ENCODE results near the gene TDRD3.

Gene TDRD3

DNA sequence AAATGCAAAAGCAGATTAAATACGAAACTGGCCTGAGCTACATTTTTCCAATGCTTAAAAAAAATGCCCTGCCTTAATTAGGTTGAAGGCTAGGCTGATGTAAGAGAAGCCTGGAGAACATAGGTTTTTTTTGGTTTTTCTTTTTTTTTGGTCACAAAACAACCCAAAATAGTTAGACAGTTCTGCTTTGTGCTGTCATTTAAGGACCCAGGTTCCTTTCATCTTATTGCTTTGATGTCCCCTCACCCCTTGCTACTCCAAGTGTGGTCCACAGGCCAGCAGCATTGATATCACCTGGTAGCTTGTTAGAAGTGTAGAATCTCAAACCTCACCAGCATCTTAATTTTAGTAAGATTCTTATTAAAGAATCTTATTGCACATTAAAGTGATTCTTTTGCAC lies 14.4 kb downstream of the TDRD3 start:
- no peak overlapping the region for H3K4me2 ChIP-seq (ENCODE audit: insufficient read depth, low read length)
- H4K20me1 ChIP-seq (ENCODE audit: insufficient read depth, low read length) = peaks cover 12% of the 10 kb centered on the region; the same call in 1 of the 2 replicates
- TF ChIP-seq CTCF (IDR thresholded peaks at IDR 0.05; ENCODE audit: borderline replicate concordance, extremely low read depth, low read length, poor library complexity, severe bottlenecking) = no peak
- no peak for TF ChIP-seq EZH2 (IDR thresholded peaks at IDR 0.05; ENCODE audit: borderline replicate concordance, low read depth, low read length, severe bottlenecking)
- no peak overlapping the region for H3K9ac ChIP-seq (ENCODE audit: low read depth, low read length)
- no peaks in the 10 kb centered on the region for H3K27me3 ChIP-seq (ENCODE audit: insufficient read depth, low read length, poor library complexity)
- no peak overlapping the region for H3K4me3 ChIP-seq (ENCODE audit: low read depth in 1 of 2, low read length in 2 of 2)
- H2AFZ ChIP-seq (ENCODE audit: low read depth, low read length) = no peak overlapping the region
- H3K36me3 ChIP-seq (ENCODE audit: insufficient read depth, low read length) = peaks cover 4% of the 10 kb centered on the region; the same call in 1 of the 2 replicates
- peaks cover 2% of the 10 kb centered on the region for H3K9me3 ChIP-seq (ENCODE audit: insufficient read depth, low read length, severe bottlenecking)
- no peak overlapping the region for H3K27ac ChIP-seq (ENCODE audit: low read length)
- no peak for DNase-seq
- 0 out of 2 replicates have a peak, but pooled peaks cover 9% of the 10 kb centered on the region for H3K4me1 ChIP-seq (ENCODE audit: insufficient read depth, low read length)
- H3K79me2 ChIP-seq (ENCODE audit: insufficient read depth, low read length) = peaks cover 61% of the 10 kb centered on the region
- ATAC-seq (ENCODE audit: insufficient read depth, low read depth) = peak; percentile 60; the same call in 2 of the 3 replicates

GRCh38 chr13:60411983-60412382 lies 15.0 kb downstream of the TDRD3 start:
- no peaks in the 10 kb centered on the region for H3K27me3 ChIP-seq (ENCODE audit: insufficient read depth, low read length, poor library complexity)
- DNase-seq (no peak), ATAC-seq (ENCODE audit: insufficient read depth, low read depth) (peak; percentile 14; the same call in 1 of the 3 replicates)
- peaks cover 4% of the 10 kb centered on the region; the same call in 1 of the 2 replicates for H3K36me3 ChIP-seq (ENCODE audit: insufficient read depth, low read length)
- peaks cover 1% of the 10 kb centered on the region for H3K9me3 ChIP-seq (ENCODE audit: insufficient read depth, low read length, severe bottlenecking)
- 0 out of 2 replicates have a peak, but pooled peaks cover 9% of the 10 kb centered on the region for H3K4me1 ChIP-seq (ENCODE audit: insufficient read depth, low read length)
- H3K9ac ChIP-seq (ENCODE audit: low read depth, low read length) = no peak overlapping the region
- H3K79me2 ChIP-seq (ENCODE audit: insufficient read depth, low read length) = peaks cover 60% of the 10 kb centered on the region
- no peak overlapping the region for H3K27ac ChIP-seq (ENCODE audit: low read length)
- no peak overlapping the region for H3K4me3 ChIP-seq (ENCODE audit: low read depth in 1 of 2, low read length in 2 of 2)
- H4K20me1 ChIP-seq (ENCODE audit: insufficient read depth, low read length) = peaks cover 12% of the 10 kb centered on the region; the same call in 1 of the 2 replicates
- no peak overlapping the region for H3K4me2 ChIP-seq (ENCODE audit: insufficient read depth, low read length)
- TF ChIP-seq CTCF (IDR thresholded peaks at IDR 0.05; ENCODE audit: borderline replicate concordance, extremely low read depth, low read length, poor library complexity, severe bottlenecking) (no peak), EZH2 (IDR thresholded peaks at IDR 0.05; ENCODE audit: borderline replicate concordance, low read depth, low read length, severe bottlenecking) (no peak)
- H2AFZ ChIP-seq (ENCODE audit: low read depth, low read length) = no peak overlapping the region

GRCh38 chr13:60412909-60413616 lies 16.0 kb downstream of the TDRD3 start:
- DNase-seq = no peak
- peaks cover 12% of the 10 kb centered on the region; the same call in 1 of the 2 replicates for H4K20me1 ChIP-seq (ENCODE audit: insufficient read depth, low read length)
- H3K27ac ChIP-seq (ENCODE audit: low read length) = no peak overlapping the region
- H3K79me2 ChIP-seq (ENCODE audit: insufficient read depth, low read length) = peaks cover 54% of the 10 kb centered on the region
- no peak overlapping the region for H3K4me3 ChIP-seq (ENCODE audit: low read depth in 1 of 2, low read length in 2 of 2)
- H3K27me3 ChIP-seq (ENCODE audit: insufficient read depth, low read length, poor library complexity) = no peaks in the 10 kb centered on the region
- H3K9me3 ChIP-seq (ENCODE audit: insufficient read depth, low read length, severe bottlenecking) = no peaks in the 10 kb centered on the region
- H3K9ac ChIP-seq (ENCODE audit: low read depth, low read length) = no peak overlapping the region
- H2AFZ ChIP-seq (ENCODE audit: low read depth, low read length) = no peak overlapping the region
- no peak overlapping the region for H3K4me2 ChIP-seq (ENCODE audit: insufficient read depth, low read length)
- no peak for ATAC-seq (ENCODE audit: insufficient read depth, low read depth)
- H3K36me3 ChIP-seq (ENCODE audit: insufficient read depth, low read length) = no peaks in the 10 kb centered on the region
- no peak for TF ChIP-seq EZH2 (IDR thresholded peaks at IDR 0.05; ENCODE audit: borderline replicate concordance, low read depth, low read length, severe bottlenecking)
- no peak for TF ChIP-seq CTCF (IDR thresholded peaks at IDR 0.05; ENCODE audit: borderline replicate concordance, extremely low read depth, low read length, poor library complexity, severe bottlenecking)
- 0 out of 2 replicates have a peak, but pooled peaks cover 9% of the 10 kb centered on the region for H3K4me1 ChIP-seq (ENCODE audit: insufficient read depth, low read length)

Measured in DND-41 (cell line).